ENCODE results near the gene STMN3.

DNA sequence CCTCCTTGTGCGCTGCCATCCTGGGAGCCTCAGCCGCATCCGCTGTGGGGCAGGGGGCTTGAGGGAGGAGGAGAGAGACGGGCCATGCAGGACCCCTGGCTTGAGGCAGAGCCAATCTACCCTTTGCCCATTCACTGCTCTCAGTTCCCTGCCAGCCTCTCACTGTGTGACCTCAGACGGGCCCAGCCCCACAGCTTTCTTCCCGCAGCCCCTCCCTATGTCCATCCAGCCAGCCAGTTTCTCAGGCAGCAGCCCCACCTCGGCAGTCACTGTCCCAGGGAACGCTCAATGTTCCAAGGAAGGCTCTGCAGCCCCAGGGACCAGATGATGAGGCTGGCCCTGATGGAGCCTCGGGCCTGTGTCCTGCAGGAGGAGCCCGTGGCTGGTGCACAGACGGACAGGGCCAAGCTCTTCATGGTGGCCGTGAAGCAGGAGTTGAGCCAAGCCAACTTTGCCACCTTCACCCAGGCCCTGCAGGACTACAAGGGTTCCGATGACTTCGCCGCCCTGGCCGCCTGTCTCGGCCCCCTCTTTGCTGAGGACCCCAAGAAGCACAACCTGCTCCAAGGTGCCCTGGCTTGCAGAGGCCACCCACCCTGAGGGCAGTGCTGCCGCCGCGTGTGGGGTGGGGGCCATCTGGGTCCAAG is 39.3 kb upstream of the STMN3 start:
- TF ChIP-seq, protein P1, sequence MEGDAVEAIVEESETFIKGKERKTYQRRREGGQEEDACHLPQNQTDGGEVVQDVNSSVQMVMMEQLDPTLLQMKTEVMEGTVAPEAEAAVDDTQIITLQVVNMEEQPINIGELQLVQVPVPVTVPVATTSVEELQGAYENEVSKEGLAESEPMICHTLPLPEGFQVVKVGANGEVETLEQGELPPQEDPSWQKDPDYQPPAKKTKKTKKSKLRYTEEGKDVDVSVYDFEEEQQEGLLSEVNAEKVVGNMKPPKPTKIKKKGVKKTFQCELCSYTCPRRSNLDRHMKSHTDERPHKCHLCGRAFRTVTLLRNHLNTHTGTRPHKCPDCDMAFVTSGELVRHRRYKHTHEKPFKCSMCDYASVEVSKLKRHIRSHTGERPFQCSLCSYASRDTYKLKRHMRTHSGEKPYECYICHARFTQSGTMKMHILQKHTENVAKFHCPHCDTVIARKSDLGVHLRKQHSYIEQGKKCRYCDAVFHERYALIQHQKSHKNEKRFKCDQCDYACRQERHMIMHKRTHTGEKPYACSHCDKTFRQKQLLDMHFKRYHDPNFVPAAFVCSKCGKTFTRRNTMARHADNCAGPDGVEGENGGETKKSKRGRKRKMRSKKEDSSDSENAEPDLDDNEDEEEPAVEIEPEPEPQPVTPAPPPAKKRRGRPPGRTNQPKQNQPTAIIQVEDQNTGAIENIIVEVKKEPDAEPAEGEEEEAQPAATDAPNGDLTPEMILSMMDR (IDR thresholded peaks at IDR 0.05) = no peak
- TF ChIP-seq POLR2A (IDR thresholded peaks at IDR 0.05) = no peak

Data from lower leg skin (tissue), 3 donors.